Activated T-helper 1 cell treated with anti-CD3 and anti-CD28 coated beads, Interleukin-12 subunit alpha, Interleukin-12 subunit beta, Interleukin-2, Interleukin-4 antibody, amounts not matched to agents 30 ng/mL and 10 ng/mL and 1 ng/mL, durations not matched to agents 14 hours and 24 hours and 36 hours (primary cell): ENCODE measurements around the gene MYCBPAP. TPM values are rescaled to one million over a fixed set of nuclear protein-coding genes. Genes with fewer than 3 reads are reported as not detected.

Source experiments
- DNase-seq: peaks from one replicate; pipeline ENCODE4 v3.0.0; 2021; ENCODE audit warnings: low spot score
- H3K27ac Mint-ChIP-seq: one replicate; pipeline ENCODE4 v1.8.0; 2021; ENCODE audit warnings: mild to moderate bottlenecking, mixed read lengths
- H3K27me3 Mint-ChIP-seq: one replicate; pipeline ENCODE4 v1.8.0; 2022; ENCODE audit warnings: mild to moderate bottlenecking, moderate library complexity, mixed read lengths; ENCODE audit not compliant: insufficient read depth
- H3K36me3 Mint-ChIP-seq: one replicate; pipeline ENCODE4 v1.8.0; 2021; ENCODE audit warnings: low read depth, mixed read lengths
- H3K4me1 Mint-ChIP-seq: one replicate; pipeline ENCODE4 v1.8.0; 2021; ENCODE audit warnings: low read depth, mixed read lengths
- H3K4me3 Mint-ChIP-seq: one replicate; pipeline ENCODE4 v1.8.0; 2021; ENCODE audit warnings: mild to moderate bottlenecking, moderate library complexity, mixed read lengths
- H3K9me3 Mint-ChIP-seq: one replicate; pipeline ENCODE4 v1.8.0; 2021; ENCODE audit warnings: mixed read lengths
- intact Hi-C: fragments of 100-400 bp; cut with micrococcal nuclease; formaldehyde crosslinking; loops from one replicate; pipeline ENCODE4 v1.15.1; 2024
- total RNA-seq: library from RNA; stranded (reverse); gene quantifications from 2 replicates; pipeline ENCODE4 v1.2.3, GENCODE V29; 2022

MYCBPAP gene
- total RNA-seq, 1 donor from 2014 or later, result 3.8 TPM

DNA sequence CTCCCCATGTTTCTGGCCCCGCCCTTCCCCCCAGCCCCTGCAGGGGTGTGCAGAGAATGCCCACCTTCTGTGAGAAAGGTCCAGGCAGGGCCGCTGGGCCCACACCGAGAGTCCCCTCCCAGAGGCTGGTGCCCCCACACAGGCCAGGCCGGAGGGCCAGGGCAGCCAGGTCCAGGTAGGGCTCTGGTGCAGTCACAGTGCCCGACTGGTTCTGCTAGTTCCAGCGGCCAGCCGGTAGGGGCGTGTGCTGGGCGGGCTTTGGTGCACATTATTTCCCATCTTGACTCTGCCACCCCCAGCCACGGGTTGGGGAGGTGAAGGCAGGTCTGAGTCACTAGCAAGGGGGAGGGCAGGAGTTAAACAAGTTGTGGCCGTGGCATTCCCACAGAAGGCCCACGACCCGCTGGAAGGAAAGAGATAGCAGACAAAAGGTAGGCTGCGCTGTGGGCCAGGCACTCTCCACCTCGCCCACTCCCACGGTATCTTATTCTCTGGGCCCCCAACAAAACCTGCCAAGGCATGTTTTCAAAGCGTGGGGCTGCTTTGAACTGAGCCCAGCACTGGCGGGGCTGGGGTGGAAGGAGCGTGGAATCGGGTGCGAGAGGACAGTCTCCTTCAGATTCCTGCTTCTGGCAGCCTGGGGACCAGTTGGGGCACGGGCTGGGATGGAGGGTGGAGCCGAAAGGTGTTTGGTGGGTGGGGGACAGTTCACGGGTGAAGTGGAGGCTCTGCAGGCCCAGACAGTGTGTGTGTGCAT, 26.2 kb downstream of the MYCBPAP start:
- no peaks in the 10 kb centered on the region for H3K9me3 Mint-ChIP-seq
- H3K4me1 Mint-ChIP-seq, result peaks cover 4% of the 10 kb centered on the region
- peaks cover 44% of the 10 kb centered on the region for H3K27me3 Mint-ChIP-seq
- DNase-seq, result no peak
- peaks cover 2% of the 10 kb centered on the region for H3K36me3 Mint-ChIP-seq
- H3K27ac Mint-ChIP-seq, result no peak overlapping the region
- intact Hi-C loops, result no loop called here
- no peak overlapping the region for H3K4me3 Mint-ChIP-seq

- no peak for DNase-seq
- Mint-ChIP-seq H3K4me3 (no peak overlapping the region), H3K4me1 (peaks cover 4% of the 10 kb centered on the region), H3K27ac (no peak overlapping the region), H3K36me3 (peaks cover 2% of the 10 kb centered on the region), H3K9me3 (no peaks in the 10 kb centered on the region), H3K27me3 (peaks cover 47% of the 10 kb centered on the region)
- intact Hi-C loops, result no loop called here
Measured at GRCh38 chr17:50534979-50535326, 26.7 kb downstream of the MYCBPAP start.

- intact Hi-C loops, result no loop called here
- Mint-ChIP-seq H3K27ac (no peak overlapping the region), H3K4me3 (no peak overlapping the region), H3K27me3 (peaks cover 47% of the 10 kb centered on the region), H3K4me1 (peaks cover 4% of the 10 kb centered on the region), H3K36me3 (peaks cover 2% of the 10 kb centered on the region), H3K9me3 (no peaks in the 10 kb centered on the region)
- no peak for DNase-seq
Measured at GRCh38 chr17:50535407-50535806, 27.2 kb downstream of the MYCBPAP start.

DNA sequence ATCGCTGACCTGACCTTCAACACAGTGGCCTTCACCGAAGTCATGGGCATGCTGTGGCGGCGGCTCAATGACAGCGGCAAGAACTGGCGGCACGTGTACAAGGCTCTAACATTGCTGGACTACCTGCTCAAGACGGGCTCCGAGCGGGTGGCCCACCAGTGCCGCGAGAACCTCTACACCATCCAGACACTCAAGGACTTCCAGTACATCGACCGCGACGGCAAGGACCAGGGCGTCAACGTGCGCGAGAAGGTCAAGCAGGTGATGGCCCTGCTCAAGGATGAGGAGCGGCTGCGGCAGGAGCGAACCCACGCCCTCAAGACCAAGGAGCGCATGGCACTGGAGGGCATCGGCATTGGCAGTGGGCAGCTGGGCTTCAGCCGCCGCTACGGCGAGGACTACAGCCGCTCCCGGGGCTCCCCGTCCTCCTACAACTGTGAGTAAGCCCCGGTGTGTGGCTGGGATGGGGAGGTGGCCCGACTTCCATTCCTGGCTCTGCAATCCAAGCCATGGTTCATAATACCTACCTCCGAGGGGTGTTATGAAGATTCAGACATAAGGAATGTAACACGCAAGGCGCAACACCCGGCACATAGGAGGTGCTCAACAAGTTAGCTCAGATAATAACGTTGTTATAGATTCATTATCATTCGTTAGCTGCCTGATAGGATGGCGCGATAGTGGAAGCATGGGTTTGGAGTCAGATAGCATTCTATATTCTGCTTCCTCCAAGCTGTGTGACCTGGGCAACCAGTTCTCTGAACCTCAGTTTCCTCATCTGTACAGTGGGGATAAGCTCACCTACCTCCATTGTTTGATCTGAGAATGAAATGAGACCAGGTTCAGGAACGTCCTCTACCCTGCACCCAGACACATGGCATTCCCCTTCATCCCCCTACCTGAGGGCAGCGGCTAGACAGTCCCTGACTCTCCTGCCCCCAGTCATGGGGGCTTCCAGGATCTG, 28.7 kb downstream of the MYCBPAP start:
- Mint-ChIP-seq H3K4me1 (peaks cover 10% of the 10 kb centered on the region), H3K4me3 (no peak overlapping the region), H3K27me3 (peaks cover 33% of the 10 kb centered on the region), H3K9me3 (no peaks in the 10 kb centered on the region), H3K27ac (no peak overlapping the region), H3K36me3 (peaks cover 2% of the 10 kb centered on the region)
- no peak for DNase-seq
- intact Hi-C loops, result no loop called here

DNA sequence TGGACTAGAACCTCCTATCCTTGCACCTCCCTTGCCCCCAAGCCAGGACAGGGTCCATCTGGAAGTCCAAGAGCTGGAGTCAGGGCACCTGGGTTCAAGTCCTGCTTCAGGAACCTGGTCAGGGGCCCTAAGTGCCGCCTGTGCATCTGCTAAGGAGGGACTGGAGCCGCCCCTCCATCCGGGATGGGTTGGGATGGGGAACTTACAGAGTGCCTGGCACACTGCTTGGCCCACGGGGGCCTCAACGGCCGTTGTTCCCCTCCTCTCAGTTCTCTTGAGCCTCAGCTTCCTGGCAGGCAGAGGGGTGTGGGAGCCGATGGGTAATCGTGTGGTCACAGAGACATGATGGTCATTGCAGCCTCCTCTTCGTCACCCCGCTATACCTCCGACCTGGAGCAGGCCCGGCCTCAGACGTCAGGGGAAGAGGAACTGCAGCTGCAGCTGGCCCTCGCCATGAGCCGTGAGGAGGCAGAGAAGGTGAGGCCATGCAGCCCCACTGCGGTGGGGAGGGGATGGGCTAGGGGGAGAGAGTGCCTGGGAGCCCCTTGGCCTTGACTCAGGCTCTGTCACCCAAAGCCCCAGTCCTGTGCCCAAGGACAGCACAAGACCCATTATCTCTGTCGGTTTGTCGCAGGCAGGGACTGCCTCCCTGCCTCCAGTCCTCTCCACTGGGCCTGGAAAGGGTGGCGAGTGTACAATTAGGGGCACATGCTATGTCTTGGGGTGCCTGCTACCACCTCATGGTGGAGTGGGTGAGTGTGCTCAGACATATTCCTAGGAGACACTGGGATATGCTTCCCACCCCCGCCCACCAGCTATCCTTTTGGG, 29.7 kb downstream of the MYCBPAP start:
- Mint-ChIP-seq H3K27ac (no peak overlapping the region), H3K9me3 (no peaks in the 10 kb centered on the region), H3K36me3 (peaks cover 2% of the 10 kb centered on the region), H3K4me3 (no peak overlapping the region), H3K4me1 (peaks cover 17% of the 10 kb centered on the region), H3K27me3 (peaks cover 25% of the 10 kb centered on the region)
- DNase-seq, result no peak
- intact Hi-C loops, result no loop called here

DNA sequence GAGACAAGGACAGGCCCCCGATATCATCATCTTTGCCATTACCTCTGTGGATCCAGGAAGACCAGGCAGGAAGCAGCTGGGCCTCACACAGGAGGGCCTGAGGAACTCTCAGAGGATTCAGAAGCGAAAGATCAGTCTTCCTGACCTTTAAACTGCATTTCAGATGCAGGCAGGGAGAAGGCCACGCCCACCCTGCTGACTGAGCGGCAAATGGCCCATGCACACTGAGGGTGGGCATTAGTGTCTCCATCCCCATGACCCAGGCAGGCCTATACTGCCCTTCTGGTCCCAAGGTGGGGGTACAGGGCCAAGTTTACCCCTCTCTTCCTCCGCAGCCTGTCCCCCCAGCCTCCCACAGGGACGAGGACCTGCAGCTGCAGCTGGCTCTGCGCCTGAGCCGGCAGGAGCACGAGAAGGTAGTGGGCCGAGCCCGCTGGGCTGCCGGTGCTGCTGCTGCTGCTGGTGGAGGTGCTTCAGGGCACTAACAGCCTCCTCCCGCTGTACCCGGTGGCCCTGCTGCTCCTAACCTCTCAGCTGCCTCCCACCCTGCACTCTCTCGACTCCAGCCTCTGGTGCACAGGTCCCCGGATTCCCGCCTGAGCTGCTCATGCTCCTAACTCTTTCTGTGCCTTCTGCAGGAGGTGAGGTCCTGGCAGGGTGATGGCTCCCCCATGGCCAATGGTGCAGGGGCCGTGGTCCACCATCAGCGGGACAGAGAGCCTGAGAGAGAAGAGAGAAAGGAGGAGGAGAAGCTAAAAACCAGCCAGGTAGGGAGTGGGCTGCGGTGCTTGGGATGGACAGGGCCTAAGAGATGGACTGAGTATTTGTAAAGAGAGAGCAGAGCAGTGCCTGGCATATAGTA, 30.5 kb downstream of the MYCBPAP start:
- intact Hi-C loops, result no loop called here
- peaks cover 20% of the 10 kb centered on the region for H3K27me3 Mint-ChIP-seq
- DNase-seq, result no peak
- H3K4me1 Mint-ChIP-seq, result peaks cover 13% of the 10 kb centered on the region
- H3K27ac Mint-ChIP-seq, result no peak overlapping the region
- H3K4me3 Mint-ChIP-seq, result no peak overlapping the region
- H3K36me3 Mint-ChIP-seq, result peaks cover 2% of the 10 kb centered on the region
- no peaks in the 10 kb centered on the region for H3K9me3 Mint-ChIP-seq

- Mint-ChIP-seq H3K9me3 (no peaks in the 10 kb centered on the region), H3K4me3 (no peak overlapping the region), H3K27me3 (peaks cover 16% of the 10 kb centered on the region), H3K4me1 (peaks cover 13% of the 10 kb centered on the region), H3K27ac (no peak overlapping the region), H3K36me3 (peaks cover 2% of the 10 kb centered on the region)
- DNase-seq, result no peak
- intact Hi-C loops, result no loop called here
Measured at GRCh38 chr17:50539762-50540559, 31.7 kb downstream of the MYCBPAP start.

DNA sequence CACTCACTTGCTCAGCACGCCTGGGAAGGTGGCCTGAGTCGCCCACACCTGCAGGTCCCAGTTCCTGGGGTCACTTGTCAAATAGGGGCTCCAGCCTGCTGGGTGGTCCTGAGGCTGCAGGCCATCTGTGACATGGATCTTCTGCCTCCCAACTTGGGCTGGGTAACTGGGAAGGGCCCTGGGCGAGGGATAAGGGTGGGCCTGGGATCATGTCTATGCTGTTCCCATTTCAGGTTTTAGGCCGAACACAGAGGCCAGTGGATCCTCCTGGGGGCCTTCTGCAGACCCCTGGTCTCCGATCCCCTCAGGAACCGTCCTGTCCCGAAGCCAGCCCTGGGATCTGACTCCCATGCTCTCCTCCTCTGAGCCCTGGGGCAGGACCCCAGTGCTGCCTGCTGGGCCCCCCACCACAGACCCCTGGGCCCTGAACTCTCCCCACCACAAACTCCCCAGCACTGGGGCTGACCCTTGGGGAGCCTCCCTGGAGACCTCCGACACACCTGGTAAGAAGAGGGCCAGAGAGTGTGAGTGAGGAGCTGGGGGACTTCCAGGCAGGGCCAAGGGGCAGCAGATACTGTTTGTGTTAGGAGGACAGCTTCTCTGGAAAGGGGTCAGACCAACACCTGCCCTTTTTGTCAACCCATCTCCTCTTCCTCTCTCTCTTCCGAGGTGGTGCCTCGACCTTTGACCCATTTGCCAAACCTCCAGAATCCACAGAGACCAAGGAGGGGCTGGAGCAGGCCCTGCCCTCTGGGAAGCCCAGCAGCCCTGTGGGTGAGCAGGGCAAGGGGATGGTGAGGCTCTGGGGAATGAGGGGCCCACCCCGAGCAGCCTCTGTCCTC, 32.5 kb downstream of the MYCBPAP start:
- peak overlapping the region; percentile 13 for H3K4me3 Mint-ChIP-seq
- H3K27ac Mint-ChIP-seq, result no peak overlapping the region

GRCh38 chr17:50541402-50541715, 33.1 kb downstream of the MYCBPAP start:
- no peak overlapping the region for H3K27ac Mint-ChIP-seq
- intact Hi-C loops, result no loop called here
- DNase-seq, result no peak
- H3K36me3 Mint-ChIP-seq, result no peaks in the 10 kb centered on the region
- H3K4me3 Mint-ChIP-seq, result peak overlapping the region; percentile 64
- peaks cover 17% of the 10 kb centered on the region for H3K4me1 Mint-ChIP-seq
- no peaks in the 10 kb centered on the region for H3K9me3 Mint-ChIP-seq
- H3K27me3 Mint-ChIP-seq, result peaks cover 15% of the 10 kb centered on the region

More for the DNA sequence above, 32.5 kb downstream of the MYCBPAP start:
- no peak for DNase-seq
- Mint-ChIP-seq H3K36me3 (no peaks in the 10 kb centered on the region), H3K27me3 (peaks cover 15% of the 10 kb centered on the region), H3K4me1 (peaks cover 13% of the 10 kb centered on the region), H3K9me3 (no peaks in the 10 kb centered on the region)
- intact Hi-C loops, result no loop called here

GRCh38 chr17:50541716-50542688, 33.8 kb downstream of the MYCBPAP start:
- intact Hi-C loops, result loop anchor here (1.0 kb wide), 4 partner anchors 18 to 165 kb away; partner anchors contain the start of genes ANKRD40 and CACNA1G
- peak overlapping the region; percentile 64 for H3K4me3 Mint-ChIP-seq

More at GRCh38 chr17:50541716-50542688, 33.8 kb downstream of the MYCBPAP start:
- no peaks in the 10 kb centered on the region for H3K9me3 Mint-ChIP-seq
- no peaks in the 10 kb centered on the region for H3K36me3 Mint-ChIP-seq
- peak overlapping the region; percentile 55 for H3K27ac Mint-ChIP-seq
- H3K4me1 Mint-ChIP-seq, result peaks cover 23% of the 10 kb centered on the region
- peak; percentile 87 for DNase-seq
- H3K27me3 Mint-ChIP-seq, result peaks cover 15% of the 10 kb centered on the region
